ENCODE results near the gene SYNJ1.
"Not testable (repeated sequence)": the region's sequence is repeated elsewhere in the genome, so short reads cannot be mapped to it uniquely, and the experiment has no call there.

SYNJ1 gene

GRCh38 chr21:32612999-32613337 lies 114.8 kb downstream of the SYNJ1 start:
- DNase-seq (ENCODE audit: low spot score): no peak

GRCh38 chr21:32612075-32612998 lies 115.5 kb downstream of the SYNJ1 start, which contains the start of gene CFAP298:
Gene CFAP298, minus strand, starts transcription at chr21:32612377. Its CDS starts 134 bp downstream, at chr21:32612243.
- DNase-seq (ENCODE audit: low spot score): peak; percentile 95

- no peak for DNase-seq (ENCODE audit: low spot score)
Measured at GRCh38 chr21:32611471-32611997, 116.3 kb downstream of the SYNJ1 start.

- not testable (repeated sequence) for DNase-seq (ENCODE audit: low spot score)
Measured at GRCh38 chr21:32610940-32611339, 116.9 kb downstream of the SYNJ1 start.

DNA sequence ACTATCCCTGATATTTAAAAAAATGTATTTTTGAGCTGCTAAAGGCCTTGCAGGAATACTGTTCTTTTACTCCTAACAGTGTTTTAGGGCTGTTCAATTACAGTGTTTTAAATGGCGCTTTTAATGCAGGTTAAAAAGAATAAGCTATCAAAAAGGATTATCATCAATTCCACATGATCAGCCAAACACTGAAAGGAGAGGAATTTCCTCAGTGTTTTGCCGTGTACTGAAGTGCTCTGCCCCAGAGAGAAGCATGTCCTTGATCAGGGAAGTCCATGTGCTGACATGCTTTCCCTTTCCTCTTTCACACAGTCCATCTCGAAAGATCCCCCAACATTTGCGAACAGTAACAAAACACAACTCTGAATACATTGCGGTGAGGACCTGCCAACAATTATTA lies 119.0 kb downstream of the SYNJ1 start:
- no peak for DNase-seq (ENCODE audit: low spot score)

DNA sequence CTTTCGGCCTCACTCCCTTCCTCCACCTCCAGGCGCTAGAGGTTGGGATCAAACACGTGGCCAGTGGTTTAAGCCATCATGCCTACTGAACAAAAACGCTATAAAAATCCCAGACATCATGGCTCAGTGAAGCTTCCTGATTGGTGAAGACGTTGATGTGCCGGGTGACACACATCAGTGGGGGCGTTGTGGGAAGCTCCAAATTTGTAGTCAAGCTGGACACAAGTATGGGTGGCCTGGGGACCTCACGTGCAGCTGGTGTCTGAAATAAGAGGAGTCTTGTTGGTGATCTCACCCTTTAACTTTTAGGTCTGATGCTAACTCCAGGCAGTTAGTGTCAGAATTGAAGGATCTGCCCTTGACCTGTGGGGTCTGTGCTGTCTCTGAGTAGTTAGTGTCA lies 122.3 kb downstream of the SYNJ1 start:
- no peak for DNase-seq (ENCODE audit: low spot score)

DNA sequence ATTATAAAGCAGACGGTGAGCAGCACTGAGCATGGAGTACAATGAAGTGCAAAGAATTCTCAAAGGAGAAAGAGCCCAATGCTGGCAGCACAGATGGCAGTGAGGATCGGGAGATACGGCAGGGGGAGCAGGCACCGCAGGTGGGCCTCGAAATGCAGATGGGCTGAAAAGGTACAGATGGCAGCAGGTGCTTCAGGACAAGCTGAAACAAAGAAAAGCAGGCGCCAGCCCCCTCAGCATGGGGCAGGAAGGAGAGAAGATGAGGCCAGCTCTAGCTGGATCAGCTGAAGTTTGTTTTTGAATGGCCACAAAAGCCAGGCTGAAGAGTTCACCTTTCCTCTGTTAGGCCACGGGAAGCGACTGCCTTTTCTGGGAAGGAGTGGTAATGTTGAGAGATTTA lies 123.3 kb downstream of the SYNJ1 start:
- peak; percentile 90 for DNase-seq (ENCODE audit: low spot score)

DNA sequence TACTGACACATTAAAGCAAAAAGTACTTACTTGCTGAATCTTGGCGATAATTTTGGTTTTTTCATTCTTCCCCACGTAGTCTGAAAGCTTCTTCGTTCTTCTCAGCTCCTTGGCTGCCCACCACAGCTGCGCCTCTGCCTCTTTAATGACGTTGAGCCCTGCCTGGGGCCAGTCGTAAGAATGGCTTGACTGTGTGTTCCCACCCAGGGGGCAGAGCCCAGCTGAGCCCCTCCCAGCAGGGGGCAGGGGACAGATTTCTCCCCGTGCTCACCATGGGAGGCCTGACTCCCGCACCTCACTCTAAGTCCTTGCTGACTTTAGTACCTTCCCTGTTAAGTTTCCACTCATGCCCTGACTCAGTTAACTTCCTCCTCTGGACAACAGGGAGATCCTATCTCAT lies 124.7 kb downstream of the SYNJ1 start:
- no peak for DNase-seq (ENCODE audit: low spot score)

GRCh38 chr21:32602099-32602498 lies 125.7 kb downstream of the SYNJ1 start:
- DNase-seq (ENCODE audit: low spot score): peak; percentile 37

DNA sequence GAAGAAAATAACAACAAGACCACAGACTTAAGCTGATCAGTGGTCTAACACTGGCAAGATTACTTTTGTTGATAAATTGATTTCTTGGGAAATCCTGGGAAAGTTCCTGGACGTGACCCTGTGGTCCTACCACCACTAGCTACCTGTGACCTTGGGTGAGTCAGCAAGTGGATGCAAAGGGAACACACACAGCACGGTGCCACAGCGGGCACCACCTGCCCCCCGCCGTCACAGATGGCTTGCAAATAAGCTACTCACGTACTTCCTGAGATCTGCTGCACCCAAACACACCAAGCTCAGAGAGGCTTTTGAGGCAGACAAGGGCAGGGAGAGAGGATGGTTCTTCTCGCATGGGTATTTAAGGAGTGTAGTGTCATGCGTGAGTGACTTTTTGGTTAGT lies 128.3 kb downstream of the SYNJ1 start:
- no peak for DNase-seq (ENCODE audit: low spot score)

- DNase-seq (ENCODE audit: low spot score): no peak
Measured at GRCh38 chr21:32599091-32599490, 128.7 kb downstream of the SYNJ1 start.

DNA sequence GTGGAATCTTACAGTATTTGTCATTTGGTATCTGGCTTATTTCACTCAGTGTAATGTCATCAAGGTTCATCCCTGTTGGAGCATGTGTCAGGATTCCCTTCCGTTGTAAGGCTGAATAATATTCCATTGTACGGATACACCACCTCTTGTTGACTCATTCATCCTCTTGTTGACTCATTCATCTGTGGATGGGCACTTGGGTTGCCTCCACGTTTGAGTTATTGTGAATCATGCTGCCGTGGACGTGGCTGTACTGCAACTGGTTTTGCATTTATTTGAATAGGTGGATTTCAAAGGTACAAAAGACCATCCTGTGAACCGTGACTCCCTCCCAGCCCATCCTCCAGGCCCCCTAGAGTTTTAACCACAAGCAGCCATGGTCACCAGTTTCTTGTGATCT lies 130.6 kb downstream of the SYNJ1 start:
- no peak for DNase-seq (ENCODE audit: low spot score)

DNA sequence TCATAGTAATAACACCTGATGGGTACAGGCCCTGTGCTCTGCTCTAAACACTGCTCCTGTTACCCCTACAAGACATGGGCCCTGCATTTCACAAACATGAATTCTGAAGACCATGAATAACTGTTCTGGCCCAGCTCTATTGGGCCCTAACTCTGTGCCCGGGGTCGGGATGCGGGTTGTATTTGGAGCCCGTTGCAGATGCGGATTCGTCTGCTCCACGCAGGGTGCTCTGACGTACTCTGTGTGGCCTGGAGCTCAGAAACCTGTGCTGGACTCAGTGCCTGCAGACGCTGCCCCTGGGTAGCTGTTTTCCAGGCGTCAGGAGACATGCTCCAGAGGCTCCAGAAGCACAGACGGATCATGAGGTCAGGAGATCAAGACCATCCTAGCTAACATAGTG lies 132.4 kb downstream of the SYNJ1 start:
- no peak for DNase-seq (ENCODE audit: low spot score)

DNA sequence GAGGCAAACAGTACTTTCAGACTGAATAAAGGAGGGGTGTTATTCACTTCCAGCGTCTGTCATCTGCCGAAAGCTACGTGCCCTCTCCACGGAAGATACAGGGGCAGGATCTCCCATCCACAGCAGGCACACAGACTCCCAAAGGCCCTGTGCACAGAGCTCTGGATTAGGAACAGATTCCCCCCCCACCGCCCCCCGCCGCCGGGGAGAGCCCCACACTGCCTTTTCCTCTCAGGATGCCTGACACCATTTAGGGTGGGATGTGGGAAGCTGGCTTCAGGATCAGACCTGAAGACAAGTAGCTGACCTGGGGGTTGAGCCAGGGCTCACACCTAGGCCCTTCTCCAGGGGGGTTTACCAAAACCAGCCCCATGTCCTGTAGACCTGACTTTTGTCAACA lies 134.1 kb downstream of the SYNJ1 start:
- no peak for DNase-seq (ENCODE audit: low spot score)

DNA sequence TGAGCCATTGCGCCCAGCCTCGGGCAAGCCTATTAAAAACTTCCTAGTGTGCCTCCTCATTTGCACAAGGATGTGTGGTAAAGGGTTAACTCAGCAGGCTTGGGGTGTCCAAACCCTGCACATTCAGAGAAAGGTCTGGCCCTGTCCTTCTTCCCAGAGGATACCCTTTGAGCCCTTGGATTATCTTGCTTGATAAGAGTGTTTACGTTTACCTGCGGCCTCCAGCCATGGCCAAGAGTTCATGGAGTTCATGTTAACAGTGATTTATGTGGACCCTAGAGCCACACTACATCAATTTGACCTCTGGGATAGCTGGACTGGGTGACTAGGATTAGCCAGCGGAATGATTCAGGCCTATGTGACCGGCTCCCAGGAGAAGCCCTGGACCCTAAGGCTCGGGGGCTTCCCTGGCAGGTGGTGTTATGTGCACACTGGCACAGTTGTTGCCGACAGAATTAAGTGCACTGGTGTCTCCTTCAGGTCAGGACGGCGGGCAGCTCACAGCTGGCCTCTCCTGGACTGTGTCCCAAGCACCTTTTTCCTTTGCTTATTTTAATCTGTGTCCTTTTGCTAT lies 134.8 kb downstream of the SYNJ1 start:
- DNase-seq (ENCODE audit: low spot score): no peak

DNA sequence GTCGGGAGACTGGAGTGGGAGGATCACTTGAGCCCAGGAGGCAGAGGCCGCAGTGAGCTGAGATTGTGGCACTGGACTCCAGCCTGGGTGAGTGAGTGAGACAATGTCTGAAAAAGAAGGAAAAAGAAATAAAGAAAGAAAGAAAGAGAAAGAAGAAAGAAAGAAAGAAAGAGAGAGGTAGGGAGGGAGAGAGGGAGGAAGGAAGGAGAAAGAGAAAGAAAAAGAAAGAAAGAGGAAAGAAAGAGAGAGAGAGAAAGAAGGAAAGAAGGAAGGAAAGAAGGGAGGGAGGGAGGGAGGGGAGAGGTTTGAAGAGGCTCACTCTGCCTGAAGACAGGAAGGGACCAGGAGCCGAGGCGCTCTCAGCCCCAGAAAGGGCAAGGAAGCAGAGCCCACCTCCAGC lies 137.7 kb downstream of the SYNJ1 start:
- DNase-seq (ENCODE audit: low spot score): no peak

GRCh38 chr21:32587651-32588050 lies 140.2 kb downstream of the SYNJ1 start:
- no peak for DNase-seq (ENCODE audit: low spot score)

- no peak for DNase-seq (ENCODE audit: low spot score)
Measured at GRCh38 chr21:32587120-32587519, 140.7 kb downstream of the SYNJ1 start.

- DNase-seq (ENCODE audit: low spot score): no peak
Measured at GRCh38 chr21:32585970-32586369, 141.8 kb downstream of the SYNJ1 start.

DNA sequence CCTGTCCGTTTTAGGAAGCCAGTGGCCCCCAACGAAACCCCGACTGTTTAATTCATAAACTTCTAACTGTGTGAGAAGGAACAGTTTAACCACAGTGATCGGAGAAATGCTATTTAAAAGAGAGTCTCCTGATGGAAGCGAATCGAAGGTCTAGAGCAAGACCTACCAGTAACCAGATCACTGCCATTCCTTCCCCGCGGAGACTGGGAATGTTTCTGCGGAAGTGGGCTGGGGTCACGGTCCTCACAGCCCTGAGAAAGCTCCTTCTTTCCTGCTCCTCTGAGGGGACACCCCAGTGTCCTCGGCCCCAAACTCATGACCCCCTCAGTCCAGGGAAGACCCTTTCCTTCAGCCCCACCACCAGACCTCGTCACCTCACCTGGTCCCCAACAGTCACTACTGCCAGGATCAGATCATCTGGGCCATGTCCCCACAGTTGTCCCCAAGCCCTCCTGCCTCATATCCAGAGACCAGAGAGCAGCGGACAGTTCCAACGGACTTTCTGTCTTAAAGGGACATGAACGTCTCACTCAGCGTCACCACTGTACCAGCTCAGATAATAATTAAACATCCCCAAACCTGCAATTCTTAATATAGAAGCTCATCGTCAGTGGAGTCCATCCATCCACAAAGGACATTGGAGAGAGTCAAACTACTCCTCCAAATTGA lies 142.6 kb downstream of the SYNJ1 start, which contains the start of gene TCP10L:
Gene TCP10L (minus strand): TSS at position 482 of the 669 bp plus-strand sequence. CDS start 1,219 bp downstream, outside the sequence.
- no peak for DNase-seq (ENCODE audit: low spot score)

DNA sequence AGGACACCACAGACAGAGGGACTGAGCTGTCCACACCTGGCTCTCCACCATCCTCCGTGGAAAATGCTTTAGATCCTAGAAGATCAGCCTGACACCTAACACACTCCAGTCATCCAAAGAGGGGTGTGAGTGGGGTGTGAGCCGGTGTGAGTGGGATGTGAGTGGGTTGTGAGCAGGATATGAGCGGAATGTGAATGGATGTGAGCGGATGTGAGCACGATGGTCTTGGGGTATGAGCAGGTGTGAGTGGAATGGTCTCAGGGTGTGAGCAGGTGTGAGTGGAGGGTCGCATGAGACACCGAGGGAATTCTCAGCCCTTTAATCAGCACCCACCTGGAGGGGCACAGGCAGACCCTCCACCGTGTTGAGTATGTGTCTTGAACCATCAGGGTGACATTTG lies 143.3 kb downstream of the SYNJ1 start:
- no peak for DNase-seq (ENCODE audit: low spot score)

GRCh38 chr21:32581732-32582131 lies 146.1 kb downstream of the SYNJ1 start:
- DNase-seq (ENCODE audit: low spot score): no peak

- DNase-seq (ENCODE audit: low spot score): no peak
Measured at GRCh38 chr21:32580949-32581348, 146.9 kb downstream of the SYNJ1 start.

All from cerebellar cortex (tissue), 1 donor.